ENCODE data around the gene CYTH2.

CYTH2 gene

DNA sequence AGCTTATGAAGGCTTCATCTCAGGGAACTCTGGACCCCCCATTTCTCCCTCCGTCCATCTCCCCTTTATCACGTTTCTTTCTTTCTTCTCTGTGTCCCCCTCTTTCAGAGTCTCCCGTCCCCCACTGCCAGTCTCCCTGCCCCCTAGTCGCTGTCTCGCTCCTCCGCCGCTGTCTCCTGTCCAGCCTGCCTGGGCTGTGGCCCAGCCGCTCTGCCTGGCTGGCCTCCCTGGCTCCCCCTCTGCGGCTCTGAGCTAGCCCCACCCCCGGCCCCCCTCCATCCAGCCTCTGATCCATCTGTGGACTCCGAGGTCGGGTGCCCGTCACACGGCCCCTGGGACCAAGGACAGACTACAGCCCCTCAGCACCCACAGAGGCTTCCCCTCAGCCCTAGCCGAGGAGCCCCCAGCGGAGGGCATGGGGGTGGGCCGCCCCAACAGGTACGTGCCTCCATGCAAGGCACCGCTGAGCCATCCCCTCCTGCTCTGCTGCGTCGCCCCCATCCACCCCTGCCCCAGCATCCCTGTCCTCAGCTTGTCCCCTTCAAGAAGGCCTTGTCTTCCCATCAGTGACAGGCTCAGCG lies 14.9 kb upstream of the CYTH2 start:
- no peak for DNase-seq (ENCODE audit: low read depth)

DNA sequence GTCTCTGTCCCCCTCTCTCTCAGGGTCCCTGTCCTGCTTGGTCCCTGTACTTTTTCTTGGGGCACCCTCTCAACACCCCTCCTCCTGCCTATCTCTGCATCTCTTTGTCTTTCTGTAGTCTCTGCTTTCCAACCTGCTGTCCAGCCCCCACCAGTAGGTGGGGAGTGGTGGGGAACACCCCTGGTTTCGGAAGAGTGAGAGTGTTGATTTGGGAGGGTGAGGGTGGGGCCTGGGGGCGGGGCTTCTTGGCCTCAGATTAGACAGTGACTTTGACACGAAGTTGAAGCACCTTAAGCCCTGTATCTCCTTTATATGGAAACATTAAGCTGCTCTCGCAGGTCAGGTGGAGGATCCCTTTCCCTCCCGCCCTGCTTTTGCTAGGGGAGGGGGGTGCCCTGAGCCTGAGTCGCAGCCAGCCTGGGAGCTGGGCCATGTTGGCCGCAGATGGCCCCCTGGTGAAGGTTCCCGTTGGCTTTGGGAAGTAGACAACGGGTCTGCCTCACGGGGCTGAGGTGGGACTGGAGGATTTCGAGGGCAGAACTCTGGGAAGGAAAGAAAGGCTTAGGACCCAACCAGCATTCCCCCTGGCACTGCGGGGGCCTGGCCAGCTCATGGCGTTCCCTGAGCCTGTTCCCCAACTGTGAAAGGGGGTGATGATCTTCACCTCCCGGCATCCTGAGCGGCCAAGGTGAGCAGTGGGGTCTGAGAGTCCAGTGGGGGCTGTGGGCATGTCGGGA lies 13.8 kb upstream of the CYTH2 start, which contains the start of gene KCNJ14:
Gene KCNJ14, plus strand, starts transcription at position 404 of the 737 bp plus-strand sequence. CDS start 6,151 bp downstream, outside the sequence.
- no peak for DNase-seq (ENCODE audit: low read depth)

GRCh38 chr19:48455908-48456562 lies 13.1 kb upstream of the CYTH2 start:
- no peak for DNase-seq (ENCODE audit: low read depth)

- DNase-seq (ENCODE audit: low read depth), result no peak
Observed at GRCh38 chr19:48456864-48457263, 12.3 kb upstream of the CYTH2 start.

- peak; percentile 58 for DNase-seq (ENCODE audit: low read depth)
Observed at GRCh38 chr19:48458016-48458415, 11.2 kb upstream of the CYTH2 start.

DNA sequence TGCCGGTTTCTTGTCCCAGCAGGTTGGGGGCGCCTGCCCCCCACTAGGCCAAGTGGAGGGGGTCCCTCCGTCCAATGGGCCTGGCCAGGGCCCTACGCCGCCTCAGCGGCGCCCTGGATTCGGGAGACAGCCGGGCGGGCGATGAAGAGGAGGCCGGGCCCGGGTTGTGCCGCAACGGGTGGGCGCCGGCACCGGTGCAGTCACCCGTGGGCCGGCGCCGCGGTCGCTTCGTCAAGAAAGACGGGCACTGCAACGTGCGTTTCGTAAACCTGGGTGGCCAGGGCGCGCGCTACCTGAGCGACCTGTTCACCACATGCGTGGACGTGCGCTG lies 7.6 kb upstream of the CYTH2 start:
- DNase-seq (ENCODE audit: low read depth), result no peak

DNA sequence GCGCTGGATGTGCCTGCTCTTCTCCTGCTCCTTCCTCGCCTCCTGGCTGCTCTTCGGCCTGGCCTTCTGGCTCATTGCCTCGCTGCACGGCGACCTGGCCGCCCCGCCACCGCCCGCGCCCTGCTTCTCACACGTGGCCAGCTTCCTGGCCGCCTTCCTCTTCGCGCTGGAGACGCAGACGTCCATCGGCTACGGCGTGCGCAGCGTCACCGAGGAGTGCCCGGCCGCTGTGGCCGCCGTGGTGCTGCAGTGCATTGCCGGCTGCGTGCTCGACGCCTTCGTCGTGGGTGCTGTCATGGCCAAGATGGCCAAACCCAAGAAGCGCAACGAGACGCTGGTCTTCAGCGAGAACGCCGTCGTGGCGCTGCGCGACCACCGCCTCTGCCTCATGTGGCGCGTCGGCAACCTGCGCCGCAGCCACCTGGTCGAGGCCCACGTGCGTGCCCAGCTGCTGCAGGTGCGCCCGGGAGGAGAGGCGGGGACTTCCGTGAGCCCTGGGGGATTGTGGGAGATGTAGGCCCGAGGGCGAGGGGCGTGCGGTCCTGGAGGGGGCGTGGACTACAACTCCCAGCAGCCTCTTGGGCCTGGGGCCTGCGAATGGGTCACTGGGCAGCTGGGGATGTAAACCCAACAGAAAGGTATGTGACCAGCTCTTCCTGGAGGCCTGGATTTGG lies 7.0 kb upstream of the CYTH2 start:
- DNase-seq (ENCODE audit: low read depth), result no peak

DNA sequence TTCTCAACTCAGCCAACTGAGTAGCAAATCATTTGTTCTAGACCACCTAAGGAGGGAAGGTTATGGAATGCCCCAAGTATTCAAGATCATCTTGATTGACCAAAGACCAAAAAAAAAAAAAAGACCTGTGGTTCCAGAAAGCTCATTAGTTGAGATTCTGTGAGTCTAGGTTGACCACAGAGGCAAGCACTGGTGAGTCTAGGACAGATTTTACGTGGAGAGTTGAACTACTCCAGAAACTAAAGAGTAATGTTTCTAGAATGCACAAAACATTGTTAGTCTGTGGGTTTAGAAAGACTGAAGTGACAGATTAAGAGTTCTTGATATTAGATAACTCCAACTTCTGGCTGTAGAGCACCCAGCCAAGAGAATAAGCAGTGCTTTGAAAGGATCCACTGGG lies 4.0 kb upstream of the CYTH2 start:
- DNase-seq (ENCODE audit: low read depth), result no peak

DNA sequence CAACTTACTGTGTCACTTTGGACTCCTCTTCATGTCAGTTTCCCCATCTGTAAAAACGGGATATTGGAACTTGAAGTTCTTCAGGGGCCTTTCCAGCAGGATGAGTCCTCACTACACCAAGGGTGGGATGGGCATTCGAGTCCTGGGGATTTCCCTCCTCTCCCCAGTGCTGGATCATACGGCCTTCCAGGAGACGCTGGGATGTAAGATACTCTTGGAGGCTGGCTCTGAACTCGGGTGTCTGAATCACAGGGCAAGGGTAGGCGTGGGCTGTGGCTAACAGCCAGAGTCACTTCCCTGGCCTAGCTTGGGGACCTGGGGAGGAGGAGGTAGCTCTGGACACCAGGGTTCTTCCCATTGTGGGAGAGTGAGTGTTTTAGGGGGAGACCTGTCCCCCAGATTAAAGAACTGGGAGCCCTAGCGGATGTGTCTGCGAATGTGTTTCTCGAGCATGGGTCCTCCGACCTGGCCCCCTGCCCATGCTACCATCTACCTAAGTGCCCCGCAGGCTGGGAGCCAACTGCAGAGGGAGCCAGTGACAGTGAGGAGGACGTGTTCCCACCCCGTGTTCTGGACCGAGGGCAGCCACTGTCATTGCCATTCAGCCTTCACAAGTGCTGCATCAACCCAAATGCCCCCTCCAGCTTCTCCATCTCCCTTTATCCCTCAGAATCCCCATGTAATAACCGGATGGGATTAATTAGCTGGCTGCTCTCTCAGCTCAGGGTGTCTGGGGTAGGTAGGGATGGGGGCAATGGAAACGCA lies 2.4 kb upstream of the CYTH2 start:
- DNase-seq (ENCODE audit: low read depth), result no peak

DNA sequence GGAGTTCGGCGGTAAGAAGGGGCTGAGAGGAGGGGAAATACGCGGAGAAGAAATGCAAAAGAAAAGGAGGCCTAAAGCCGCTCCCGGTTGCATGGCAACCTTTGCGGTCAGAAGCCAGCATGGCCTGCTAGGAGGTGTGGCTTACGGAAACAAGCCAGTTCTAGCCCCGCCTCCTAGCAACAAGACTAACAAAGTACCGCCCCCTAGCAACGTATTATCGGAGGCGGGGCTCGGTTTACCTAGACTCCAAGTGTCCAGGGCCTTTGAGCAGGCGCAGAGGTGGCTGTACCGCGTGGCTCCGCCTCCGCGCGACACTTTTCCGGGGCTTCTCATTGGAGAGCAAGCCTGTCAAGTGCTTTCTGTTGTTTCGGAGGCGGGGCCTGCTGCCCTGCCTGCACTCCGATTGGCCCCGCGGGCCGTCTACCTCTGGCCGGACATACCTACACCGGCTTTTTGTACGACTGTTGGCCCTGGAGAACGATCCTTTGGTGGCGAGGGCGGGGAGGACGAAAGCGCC lies 339 bp upstream of the CYTH2 start:
- peak; percentile 100 for DNase-seq (ENCODE audit: low read depth)

DNA sequence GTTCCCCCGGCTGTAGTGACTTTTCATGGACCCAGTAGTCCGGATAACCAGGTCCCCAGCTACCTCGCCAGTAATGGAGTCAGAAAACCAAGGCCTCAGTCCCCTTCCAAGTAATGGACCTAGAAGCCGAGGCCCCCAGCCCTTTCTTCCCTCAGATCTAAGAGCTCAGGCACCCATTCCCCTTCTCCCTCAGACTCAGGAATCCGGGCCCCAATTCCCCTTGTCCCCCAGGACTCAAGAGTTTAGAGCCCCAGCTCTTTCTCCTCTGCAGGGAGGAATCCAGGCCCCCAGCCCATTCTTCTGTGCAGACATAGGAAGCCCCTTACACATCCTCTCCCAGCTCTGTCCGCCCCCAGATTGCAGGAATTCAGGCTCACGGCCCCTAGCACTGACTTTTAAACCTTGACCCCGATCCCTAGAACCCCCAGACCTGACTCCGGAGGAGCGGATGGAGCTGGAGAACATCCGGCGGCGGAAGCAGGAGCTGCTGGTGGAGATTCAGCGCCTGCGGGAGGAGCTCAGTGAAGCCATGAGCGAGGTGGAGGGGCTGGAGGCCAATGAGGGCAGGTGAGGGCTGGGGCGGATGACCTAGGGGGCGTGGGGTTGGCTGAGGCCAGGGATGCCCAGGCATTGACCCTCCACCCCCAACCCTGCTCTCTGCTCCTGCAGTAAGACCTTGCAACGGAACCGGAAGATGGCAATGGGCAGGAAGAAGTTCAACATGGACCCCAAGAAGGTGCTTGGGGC lies 938 bp downstream of the CYTH2 start:
- no peak for DNase-seq (ENCODE audit: low read depth)

- no peak for DNase-seq (ENCODE audit: low read depth)
Observed at GRCh38 chr19:48470856-48471255, 1.7 kb downstream of the CYTH2 start.

DNA sequence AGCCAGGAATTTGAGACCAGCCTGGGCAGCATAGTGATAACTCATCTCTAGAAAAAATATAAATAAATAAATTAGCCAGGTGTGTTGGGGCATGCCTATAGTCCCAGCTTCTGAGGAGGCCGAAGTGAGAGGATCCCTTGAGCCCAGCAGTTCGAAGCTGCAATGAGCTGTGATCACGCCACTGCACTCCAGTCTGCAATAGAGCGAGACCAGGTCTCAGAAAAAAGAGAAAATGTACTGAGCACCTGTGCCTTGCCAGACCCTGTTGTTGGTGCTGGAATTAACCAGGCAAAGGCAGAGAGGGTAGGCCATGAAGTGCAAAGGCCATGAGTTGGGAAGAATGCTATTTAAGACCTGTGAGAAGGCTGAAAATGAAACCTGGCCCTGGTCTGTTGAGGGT lies 2.7 kb downstream of the CYTH2 start:
- no peak for DNase-seq (ENCODE audit: low read depth)

- no peak for DNase-seq (ENCODE audit: low read depth)
Observed at GRCh38 chr19:48473161-48473966, 4.2 kb downstream of the CYTH2 start.

DNA sequence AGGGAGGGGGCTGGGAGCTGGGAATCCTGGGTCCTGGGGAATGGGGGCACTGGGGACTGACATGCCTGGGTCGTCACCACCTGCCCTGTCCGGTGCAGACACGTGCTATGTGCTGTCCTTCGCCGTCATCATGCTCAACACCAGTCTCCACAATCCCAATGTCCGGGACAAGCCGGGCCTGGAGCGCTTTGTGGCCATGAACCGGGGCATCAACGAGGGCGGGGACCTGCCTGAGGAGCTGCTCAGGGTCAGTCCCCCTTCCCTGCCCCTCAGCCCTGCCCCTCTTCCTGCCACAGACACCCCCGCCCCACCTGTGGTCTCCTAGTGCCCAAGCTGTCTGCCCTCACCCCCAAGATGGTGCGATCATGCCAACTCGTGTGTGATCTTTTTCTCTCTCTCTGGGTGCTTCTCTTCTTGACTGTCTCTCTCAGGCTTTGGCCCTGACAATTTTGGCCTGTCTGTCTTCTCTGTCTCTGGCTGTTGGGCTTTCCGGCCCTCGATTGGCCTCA lies 5.0 kb downstream of the CYTH2 start:
- DNase-seq (ENCODE audit: low read depth), result no peak

DNA sequence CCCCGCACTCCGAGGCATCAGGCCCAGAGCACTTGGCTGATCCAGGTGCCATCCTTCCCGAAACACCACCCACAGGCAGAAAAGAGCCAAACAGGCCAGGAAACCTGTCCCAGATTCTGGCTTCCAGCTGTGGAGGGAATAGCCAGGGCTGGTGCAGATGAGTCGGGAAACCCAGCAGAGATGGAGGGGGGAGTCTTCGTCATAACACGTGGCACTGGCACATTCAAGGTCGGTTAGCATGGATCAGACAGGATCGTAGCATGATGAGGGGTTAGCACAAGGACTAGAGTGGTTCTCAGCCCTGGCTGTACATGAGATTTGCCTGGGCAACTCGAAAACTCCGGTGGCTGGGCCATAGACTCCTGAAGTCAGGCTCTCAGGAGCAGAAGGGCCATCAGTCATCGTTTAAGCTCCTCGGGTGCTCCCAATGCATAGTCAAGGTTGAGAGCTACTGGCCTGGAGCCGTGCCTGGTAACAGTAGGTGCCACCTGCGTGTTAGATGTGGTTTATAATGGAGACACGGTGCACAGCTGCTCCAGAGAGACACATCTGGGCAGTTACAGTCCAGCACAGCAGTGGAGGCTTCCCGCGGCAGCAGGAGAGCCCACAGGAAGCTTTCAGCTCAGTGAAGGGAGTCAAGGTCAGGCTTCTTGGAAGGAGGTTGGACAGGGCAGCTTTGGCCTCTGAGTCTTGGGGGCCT lies 6.3 kb downstream of the CYTH2 start:
- no peak for DNase-seq (ENCODE audit: low read depth)

GRCh38 chr19:48476176-48476575 lies 7.0 kb downstream of the CYTH2 start:
- DNase-seq (ENCODE audit: low read depth), result no peak

DNA sequence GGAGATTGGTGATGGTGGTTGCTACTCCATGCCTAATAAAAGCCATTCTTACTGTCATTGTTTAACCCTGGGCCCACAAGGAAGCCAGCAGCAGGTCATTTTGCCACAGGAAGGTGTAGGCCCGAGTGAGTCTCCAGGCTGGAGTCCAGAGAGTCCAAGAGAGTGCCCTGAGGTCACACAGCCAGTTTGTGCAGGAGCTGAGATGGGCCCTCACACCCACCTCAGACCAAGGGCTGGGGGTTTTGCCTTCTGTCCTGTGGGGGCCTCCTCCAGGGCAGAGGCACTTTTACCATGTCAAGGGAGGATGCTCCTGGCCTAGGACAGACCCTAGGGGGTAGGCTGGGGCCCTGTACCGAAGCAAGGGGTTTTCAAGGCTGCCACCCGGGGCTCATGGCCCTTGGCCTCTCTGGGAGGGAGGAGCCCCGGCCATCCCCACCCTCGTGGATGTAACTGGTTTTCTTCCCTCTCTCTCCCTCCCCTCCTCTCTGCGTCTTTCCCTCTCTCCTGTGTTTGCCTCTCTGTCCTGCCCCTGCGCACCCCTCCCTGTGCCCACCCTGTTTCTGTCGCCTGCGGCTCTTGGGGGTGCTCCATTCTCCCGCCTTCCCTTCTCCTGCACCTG lies 8.0 kb downstream of the CYTH2 start:
- DNase-seq (ENCODE audit: low read depth), result no peak

DNA sequence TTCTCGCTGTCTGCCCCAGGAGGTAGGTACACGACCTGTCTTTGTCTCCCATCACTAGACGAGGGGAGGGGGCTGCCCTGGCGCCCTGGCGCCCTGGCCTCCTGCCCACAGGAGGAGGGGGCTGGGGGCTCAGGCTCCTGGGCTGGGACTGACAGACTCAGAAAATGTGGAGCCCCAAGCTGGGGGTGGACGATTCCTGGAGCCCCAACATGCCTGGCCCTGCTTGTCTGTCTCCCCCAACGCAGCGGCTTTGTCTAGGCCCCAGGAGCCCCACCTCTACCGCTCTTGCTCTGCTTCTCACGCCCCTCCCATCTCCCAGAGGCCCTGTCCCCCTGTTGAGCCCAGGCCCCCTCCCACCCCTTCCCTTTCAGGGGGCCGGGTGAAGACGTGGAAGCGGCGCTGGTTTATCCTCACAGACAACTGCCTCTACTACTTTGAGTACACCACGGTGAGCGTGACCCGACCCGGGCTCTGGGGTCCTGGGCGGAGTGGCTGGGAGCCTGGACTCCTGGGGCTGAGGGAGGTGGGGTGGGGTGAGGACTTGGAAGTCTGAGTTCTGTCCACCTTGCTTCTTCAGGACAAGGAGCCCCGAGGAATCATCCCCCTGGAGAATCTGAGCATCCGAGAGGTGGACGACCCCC lies 8.6 kb downstream of the CYTH2 start:
- DNase-seq (ENCODE audit: low read depth), result no peak

Measured in fibroblast of the conjunctiva (primary cell).